HepG2 (cell line): Measurements from ENCODE around the gene IFIH1. TPM values are rescaled to one million over a fixed set of nuclear protein-coding genes. Genes with fewer than 3 reads are reported as not detected.

Experiments
- ATAC-seq: fragments of 200-7000 bp; cut with Tn5 transposase; 3 replicates; pipeline ENCODE4 v1.9.1; 2020; ENCODE audit warnings: mild to moderate bottlenecking, moderate library complexity
- BruUV-seq: library from RNA; stranded (reverse); fragments of 400-500 nt; replicated peaks from 2 replicates; lab custom pipeline; 2021; lab: Mats Ljungman, UMichigan
- CTCF ChIA-PET: fragments of 300-600 bp; formaldehyde crosslinking; extraction: SDS; loops from one replicate; lab custom pipeline; 2021; ENCODE audit warnings: low total read pairs, inconsistent platforms, low intra/inter-chr PET ratio; lab: Yijun Ruan, JAX
- POLR2A ChIA-PET: fragments of 350-600 bp; sonication (Branson Sonifier 250); formaldehyde crosslinking; loops from one replicate; lab custom pipeline; 2020; ENCODE audit warnings: antibody characterized with exemption, inconsistent platforms; lab: Yijun Ruan, JAX
- DNase-seq: peaks from one replicate; pipeline ENCODE4 v3.0.0-alpha.2; 2015; ENCODE audit warnings: low spot score
- FAIRE-seq: peaks from 3 replicates; lab custom pipeline; 2011; peaks lifted over from hg19 to GRCh38; lab: Jason Lieb, UNC
- H2AFZ ChIP-seq: one replicate; pipeline ENCODE4 v1.6.1; 2011; ENCODE audit warnings: low read length, inconsistent platforms
- H3K27ac ChIP-seq: fragments of 300-600 bp; 3 replicates; pipeline ENCODE4 v1.8.0; 2011; ENCODE audit warnings: mixed run types, mild to moderate bottlenecking, mixed read lengths, low read length, inconsistent platforms; ENCODE audit not compliant: insufficient read depth; ENCODE audit errors: extremely low read length
- H3K27me3 ChIP-seq, 2 experiments: fragments of 200-600 bp in 1 of 2; 2 replicates in 1 of 2; 3 replicates in 1 of 2; pipeline versions ENCODE4 v1.6.0 to v1.8.0; 2011; ENCODE audit warnings: low read length in 2 of 2, mild to moderate bottlenecking in 2 of 2, moderate library complexity in 2 of 2, inconsistent platforms in 1 of 2; ENCODE audit not compliant: insufficient read depth in 2 of 2, control insufficient read depth in 1 of 2
- H3K36me3 ChIP-seq, 2 experiments: fragments of 200-600 bp in 1 of 2; replicated peaks in 1 of 2; 2 replicates in 1 of 2; 3 replicates in 1 of 2; pipeline versions ENCODE4 v1.5.1 to v1.8.0; 2011; ENCODE audit warnings: low read length in 2 of 2, inconsistent platforms in 1 of 2; ENCODE audit not compliant: insufficient read depth in 2 of 2, control insufficient read depth in 1 of 2
- H3K4me1 ChIP-seq: 2 replicates; pipeline ENCODE4 v1.5.1; 2012; ENCODE audit warnings: low read length, inconsistent platforms; ENCODE audit not compliant: insufficient read depth
- H3K4me2 ChIP-seq: 2 replicates; pipeline ENCODE4 v1.6.0; 2011; ENCODE audit warnings: low read depth, low read length, inconsistent platforms
- H3K4me3 ChIP-seq, 3 experiments: fragments of 200-600 bp in 1 of 3; sonication (generic), shearing (Covaris generic) in 1 of 3; replicated peaks in 1 of 3; 2 replicates each; pipeline ENCODE4 v1.5.1; 2011 to 2016; ENCODE audit warnings: low read length in 3 of 3, inconsistent platforms in 2 of 3, low read depth in 2 of 3, mild to moderate bottlenecking in 2 of 3, control low read depth in 1 of 3, mixed read lengths in 1 of 3; ENCODE audit not compliant: insufficient read depth in 1 of 3
- H3K79me2 ChIP-seq: one replicate; pipeline ENCODE4 v1.6.1; 2011; ENCODE audit warnings: low read length, inconsistent platforms; ENCODE audit not compliant: insufficient read depth
- H3K9ac ChIP-seq: 2 replicates; pipeline ENCODE4 v1.6.0; 2011; ENCODE audit warnings: mild to moderate bottlenecking, low read depth, low read length, inconsistent platforms; ENCODE audit not compliant: insufficient read depth
- H3K9me3 ChIP-seq: 2 replicates; pipeline ENCODE4 v1.5.1; 2012; ENCODE audit warnings: mild to moderate bottlenecking, low read length
- H4K20me1 ChIP-seq: 2 replicates; pipeline ENCODE4 v1.6.0; 2011; ENCODE audit warnings: inconsistent platforms, mild to moderate bottlenecking, low read length, moderate library complexity; ENCODE audit not compliant: insufficient read depth
- ATM ChIP-seq: fragments of 450-650 bp; IDR thresholded peaks from 2 replicates; pipeline ENCODE4 v1.7.1; 2017; ENCODE audit warnings: mild to moderate bottlenecking, borderline replicate concordance
- BORCS8-MEF2B ChIP-seq: sonication (generic); formaldehyde crosslinking; IDR thresholded peaks from 2 replicates; pipeline ENCODE4 v1.8.0; 2022; ENCODE audit warnings: mild to moderate bottlenecking, missing genetic modification reagents
- POGZ ChIP-seq: sonication (generic); formaldehyde crosslinking; IDR thresholded peaks from 2 replicates; pipeline ENCODE4 v1.4.0; 2020; ENCODE audit warnings: mild to moderate bottlenecking, missing genetic modification reagents
- SRSF1 ChIP-seq: fragments of 200-400 bp; formaldehyde crosslinking; optimal IDR thresholded peaks from 2 replicates; pipeline ENCODE3; 2017; ENCODE audit warnings: mild to moderate bottlenecking, low read depth, low read length, moderate library complexity
- TCF12 ChIP-seq, 2 experiments: fragments of 450-650 bp in 1 of 2; sonication (generic) in 1 of 2; formaldehyde crosslinking in 1 of 2; IDR thresholded peaks; 2 replicates each; pipeline versions ENCODE4 v1.6.1 to v1.8.0; 2017 to 2022; ENCODE audit warnings: antibody characterized with exemption in 1 of 2, mild to moderate bottlenecking in 1 of 2, missing genetic modification reagents in 1 of 2, moderate library complexity in 1 of 2
- ZNF772 ChIP-seq: sonication (generic); formaldehyde crosslinking; IDR thresholded peaks from 2 replicates; pipeline ENCODE4 v1.5.0; 2020; ENCODE audit warnings: mild to moderate bottlenecking, missing genetic modification reagents
- WGBS: methylation state at CpG from one replicate; pipeline ENCODE4 v1.1.6; 2017; ENCODE audit warnings: low lambda C conversion rate; 5-methylcytosine and 5-hydroxymethylcytosine counted together
- in situ Hi-C: cut with HindIII; loops from 2 replicates; pipeline ENCODE4 v1.10.0; 2017; ENCODE audit warnings: low pct_unique_long_range_greater_than_20kb; ENCODE audit not compliant: extremely low pct_ligation_motif_present
- intact Hi-C: fragments of 100-400 bp; cut with micrococcal nuclease; formaldehyde crosslinking; loops from one replicate; pipeline ENCODE4 v1.10.0; 2022; ENCODE audit not compliant: unreplicated experiment
- polyA plus RNA-seq, 8 experiments: library from polyadenylated mRNA; depleted of rRNA in 3 of 8; stranded (reverse) in 7 of 8; unstranded in 1 of 8; fragments of >200 nt; fragmentation: Illumina TruSeq in 4 of 8; extraction: Trizol in 4 of 8; gene quantifications; 2 replicates each; pipeline versions ENCODE4 v1.2.1 to v1.2.3, GENCODE V29; 2011 to 2016; ENCODE audit warnings: low read depth in 4 of 8, missing spikeins in 1 of 8, mixed read lengths in 1 of 8; ENCODE audit not compliant: insufficient read depth in 1 of 8
- total RNA-seq, 5 experiments: library from RNA; depleted of rRNA; stranded (reverse); fragments of >200 nt; fragmentation: Illumina TruSeq; extraction: Trizol; gene quantifications; 2 replicates each; pipeline ENCODE4 v1.2.3, GENCODE V29; 2016; ENCODE audit warnings: low read depth in 1 of 5
- TF ChIP-seq, protein P1 (sequence below): sonication (generic); formaldehyde crosslinking; IDR thresholded peaks from 2 replicates; pipeline ENCODE4 v1.5.1; 2020; ENCODE audit warnings: missing genetic modification reagents, mild to moderate bottlenecking, borderline replicate concordance

Gene IFIH1
- total and polyA plus RNA-seq, 2 of the 13 experiments (the other 11 are each of a cell fraction or from before 2014, with no cell fraction given), result 1.5 to 11.5 TPM

DNA sequence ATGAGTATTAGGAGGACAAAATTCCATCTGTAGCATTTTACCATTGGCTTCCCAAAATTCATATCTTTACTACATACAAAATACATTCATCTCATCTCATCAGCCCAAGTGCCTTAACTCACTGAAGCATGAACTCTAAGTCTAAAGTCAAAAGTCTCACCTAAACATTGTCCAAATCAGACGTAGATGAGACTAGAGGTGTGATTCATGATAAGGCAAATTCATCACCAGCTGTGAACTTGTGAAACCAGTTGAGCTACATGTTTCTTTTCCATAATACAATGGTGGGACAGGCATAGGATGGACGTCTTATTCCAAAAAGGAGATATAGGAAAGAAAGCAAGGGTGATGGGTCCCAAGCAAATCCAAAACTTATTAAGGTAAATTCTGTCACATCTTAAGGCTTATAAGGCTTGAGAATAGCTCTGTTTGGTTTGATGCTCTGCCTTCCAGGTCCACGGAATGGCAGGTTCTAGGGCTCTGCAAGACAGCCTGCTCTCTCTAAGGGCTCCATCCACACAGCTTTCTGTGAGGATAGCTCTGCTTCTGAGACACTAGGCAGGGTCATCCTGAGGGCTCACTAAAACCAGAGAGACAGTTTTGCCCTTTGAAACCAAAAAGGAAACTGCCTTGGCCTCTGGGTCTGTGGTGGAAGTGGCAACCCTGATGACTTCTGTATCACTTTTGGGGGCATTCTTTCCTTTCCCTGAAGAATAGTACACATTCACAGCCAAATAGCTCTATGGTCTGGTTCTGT is 9.6 kb downstream of the IFIH1 start:
- no peaks in the 10 kb centered on the region for H4K20me1 ChIP-seq
- no peak for ATAC-seq
- no peak for DNase-seq
- in situ Hi-C loops (loop anchor here (25.0 kb wide), 1 partner anchor 322 kb away; no protein-coding TSS in a partner anchor), intact Hi-C loops (no loop called here)
- H3K4me3 ChIP-seq, result no peak overlapping the region
- H3K4me2 ChIP-seq, result no peak overlapping the region
- H3K27ac ChIP-seq, result no peak overlapping the region
- ChIA-PET CTCF (no interaction called here), POLR2A (no interaction called here)
- no TSS peak for BruUV-seq
- no peak for FAIRE-seq
- no peaks in the 10 kb centered on the region for H3K79me2 ChIP-seq
- no peak overlapping the region for H3K9ac ChIP-seq
- no peaks in the 10 kb centered on the region for H3K9me3 ChIP-seq
- no peak overlapping the region for H2AFZ ChIP-seq
- no peak for TF ChIP-seq ATM
- no peak for TF ChIP-seq ZNF772
- no peak for TF ChIP-seq TCF12 (IDR thresholded peaks at IDR 0.05)
- TF ChIP-seq TCF12 (CRISPR knock-in tag; IDR thresholded peaks at IDR 0.05), result no peak
- TF ChIP-seq POGZ (CRISPR knock-in tag), result no peak
- TF ChIP-seq, protein P1, sequence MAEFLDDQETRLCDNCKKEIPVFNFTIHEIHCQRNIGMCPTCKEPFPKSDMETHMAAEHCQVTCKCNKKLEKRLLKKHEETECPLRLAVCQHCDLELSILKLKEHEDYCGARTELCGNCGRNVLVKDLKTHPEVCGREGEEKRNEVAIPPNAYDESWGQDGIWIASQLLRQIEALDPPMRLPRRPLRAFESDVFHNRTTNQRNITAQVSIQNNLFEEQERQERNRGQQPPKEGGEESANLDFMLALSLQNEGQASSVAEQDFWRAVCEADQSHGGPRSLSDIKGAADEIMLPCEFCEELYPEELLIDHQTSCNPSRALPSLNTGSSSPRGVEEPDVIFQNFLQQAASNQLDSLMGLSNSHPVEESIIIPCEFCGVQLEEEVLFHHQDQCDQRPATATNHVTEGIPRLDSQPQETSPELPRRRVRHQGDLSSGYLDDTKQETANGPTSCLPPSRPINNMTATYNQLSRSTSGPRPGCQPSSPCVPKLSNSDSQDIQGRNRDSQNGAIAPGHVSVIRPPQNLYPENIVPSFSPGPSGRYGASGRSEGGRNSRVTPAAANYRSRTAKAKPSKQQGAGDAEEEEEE (CRISPR knock-in tag), result no peak
- no peak for TF ChIP-seq SRSF1
- TF ChIP-seq BORCS8-MEF2B (CRISPR knock-in tag), result no peak
- no peaks in the 10 kb centered on the region for H3K4me1 ChIP-seq
- H3K27me3 ChIP-seq, result no peaks in the 10 kb centered on the region
- peaks cover 0 to 3% of the 10 kb centered on the region in 2 experiments; a peak in 1 of 5 replicates for H3K36me3 ChIP-seq
- 72% methylated on average over 3 of the region's 3 CpGs for WGBS
